Measurements from ENCODE around the gene QPRT. TPM values are rescaled to one million over a fixed set of nuclear protein-coding genes. Genes with fewer than 3 reads are reported as not detected.
"Not testable (repeated sequence)": the region's sequence is repeated elsewhere in the genome, so short reads cannot be mapped to it uniquely, and the experiment has no call there.

The QPRT gene
- 10 to 100 TPM; 20.4 to 53.5 (median 39.7) TPM for total RNA-seq
- 44.3 TPM for polyA plus RNA-seq
- long read RNA-seq, donor 1, transcript QPRT-202 (4 exons, 2,343 nt), result major isoform, 82 of 98 reads
- long read RNA-seq, donor 1, partial matches to known transcripts, result 2 of 98 reads
- long read RNA-seq, donor 1, other reads (novel, unspliced or antisense), result 10 of 98 reads
- long read RNA-seq, donor 2, transcript QPRT-202 (4 exons, 2,343 nt), result major isoform, 25 of 34 reads
- long read RNA-seq, donor 2, partial matches to known transcripts, result 6 of 34 reads
- long read RNA-seq, donor 2, other reads (novel, unspliced or antisense), result 2 of 34 reads
- long read RNA-seq, donor 3, transcript QPRT-202 (4 exons, 2,343 nt), result major isoform, 112 of 131 reads
- long read RNA-seq, donor 3, partial matches to known transcripts, result 9 of 131 reads
- long read RNA-seq, donor 3, other reads (novel, unspliced or antisense), result 10 of 131 reads
- long read RNA-seq, donor 4, transcript QPRT-202 (4 exons, 2,343 nt), result major isoform, 30 of 36 reads
- long read RNA-seq, donor 4, partial matches to known transcripts, result 3 of 36 reads
- long read RNA-seq, donor 4, other reads (novel, unspliced or antisense), result 3 of 36 reads

DNA sequence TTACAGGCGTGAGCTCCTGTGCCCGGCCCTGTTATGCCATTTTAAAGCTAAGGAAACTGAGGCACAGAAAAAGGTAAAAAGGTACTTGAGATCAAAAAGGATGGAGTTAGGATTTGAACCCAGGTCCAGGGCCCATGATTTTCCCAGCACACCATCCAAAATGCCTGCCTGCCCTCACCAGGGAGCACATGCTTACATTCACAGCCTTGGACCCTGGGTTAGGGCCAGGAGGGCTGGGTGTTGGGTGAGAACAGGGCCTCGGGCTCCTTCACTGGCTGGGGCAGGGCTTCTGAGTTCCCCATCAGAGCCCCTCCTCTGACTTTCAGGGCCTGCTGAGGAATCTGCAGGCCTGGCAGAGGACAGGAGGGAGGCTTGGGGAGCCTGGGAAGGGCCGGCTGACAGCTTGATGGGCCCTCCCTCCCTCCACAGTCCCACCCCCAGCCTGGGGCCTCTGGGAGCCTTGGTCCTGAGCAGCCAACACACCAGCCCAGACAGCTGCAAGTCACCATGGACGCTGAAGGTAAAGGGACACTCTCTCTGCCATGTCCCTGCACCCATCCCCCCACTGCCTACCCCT lies at the start of gene QPRT:
TSS of gene QPRT (plus strand) at position 490 of the 577 bp plus-strand sequence. CDS start at position 508, 18 bp downstream.
- 51% methylated on average over 5 of the region's 5 CpGs for WGBS
- peak; percentile 81 to 89 for ATAC-seq
- H3K4me1 ChIP-seq (ENCODE audit: control insufficient read depth, insufficient read depth, low read length), result peaks cover 2% of the 10 kb centered on the region
- H3K27ac ChIP-seq (ENCODE audit: low read length), result peak within 1 kb of the TSS; percentile 73
- intact Hi-C loops (cut with DNase I), result no loop called here
- DNase-seq, result peak; percentile 53 to 86 (median 85)
- H3K27me3 ChIP-seq (ENCODE audit: control insufficient read depth, insufficient read depth), result no peaks in the 10 kb centered on the region
- no peaks in the 10 kb centered on the region for H3K9me3 ChIP-seq (ENCODE audit: control insufficient read depth, low read length)
- peak within 1 kb of the TSS; percentile 49 for H3K4me3 ChIP-seq (ENCODE audit: low read length)

DNA sequence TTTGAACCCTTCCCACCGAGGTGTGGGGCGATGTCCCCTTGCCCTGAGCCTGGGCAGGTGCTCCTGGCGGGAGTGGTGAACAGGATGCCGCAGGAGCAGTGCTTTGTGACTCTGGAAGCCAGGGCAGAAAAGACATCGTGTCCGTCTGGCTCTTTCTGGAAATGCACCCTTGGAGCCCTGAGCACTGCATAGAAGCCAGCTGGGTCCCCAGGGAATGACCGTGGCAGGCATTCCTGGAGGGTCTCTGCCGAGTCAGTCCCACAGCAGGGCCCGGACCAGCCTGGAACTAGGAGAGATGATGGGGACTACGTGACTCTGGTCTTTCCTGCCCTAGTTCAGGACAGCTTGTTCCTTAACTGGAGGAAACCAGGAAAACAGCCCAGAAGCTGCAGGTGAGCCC lies 49.7 kb upstream of the QPRT start:
- H3K27me3 ChIP-seq (ENCODE audit: control insufficient read depth, insufficient read depth); DNase-seq; H3K4me1 ChIP-seq (ENCODE audit: control insufficient read depth, insufficient read depth, low read length); intact Hi-C loops (cut with DNase I); H3K27ac ChIP-seq (ENCODE audit: low read length); H3K4me3 ChIP-seq (ENCODE audit: low read length); H3K9me3 ChIP-seq (ENCODE audit: control insufficient read depth, low read length): not testable (repeated sequence)
- peak; percentile 23 to 34 for ATAC-seq
- WGBS, result 71% methylated on average over 10 of the region's 10 CpGs

DNA sequence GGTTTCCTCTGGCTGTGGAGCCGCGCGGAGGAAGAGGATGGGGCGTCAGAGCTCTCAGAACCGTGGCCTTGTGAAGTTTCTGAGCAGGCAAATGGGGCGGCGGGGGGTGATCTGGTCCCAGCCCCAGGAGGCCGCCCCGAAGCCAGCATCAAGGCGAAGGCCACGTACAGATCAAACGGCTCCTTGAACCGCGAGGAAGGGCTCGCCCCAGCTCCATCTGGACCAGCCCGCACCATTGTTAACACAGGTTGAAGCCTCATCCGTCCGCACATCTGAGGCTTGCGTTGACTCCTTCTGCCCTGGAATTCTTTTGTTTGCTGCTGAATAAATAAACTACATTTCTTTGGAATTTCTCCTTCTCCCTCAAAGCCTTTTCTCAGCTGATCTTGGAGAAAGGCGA lies 47.3 kb upstream of the QPRT start:
- H3K27me3 ChIP-seq (ENCODE audit: control insufficient read depth, insufficient read depth); H3K4me1 ChIP-seq (ENCODE audit: control insufficient read depth, insufficient read depth, low read length); DNase-seq; intact Hi-C loops (cut with DNase I); H3K4me3 ChIP-seq (ENCODE audit: low read length); H3K9me3 ChIP-seq (ENCODE audit: control insufficient read depth, low read length); ATAC-seq; H3K27ac ChIP-seq (ENCODE audit: low read length): not testable (repeated sequence)
- 57% methylated on average over 20 of the region's 20 CpGs for WGBS

DNA sequence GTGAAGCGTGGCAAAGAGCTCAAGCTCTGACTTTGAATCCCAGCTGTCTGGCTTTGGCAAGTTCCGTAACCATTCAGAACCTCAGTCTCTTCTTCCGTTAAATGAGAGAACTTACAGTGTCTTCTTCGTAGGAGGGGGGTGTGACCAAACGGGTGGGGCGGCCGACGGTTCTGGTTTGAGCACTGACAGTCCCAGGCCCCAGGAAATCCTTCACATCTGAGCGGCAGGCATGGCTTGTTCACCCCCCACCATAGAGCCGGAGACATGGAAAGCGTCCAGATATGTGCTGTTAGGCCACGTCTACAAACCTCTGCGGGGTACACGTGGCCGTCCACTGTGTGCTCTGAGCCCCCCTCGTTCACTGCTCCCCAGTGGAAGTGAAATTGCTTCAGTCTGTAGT lies 43.1 kb upstream of the QPRT start:
- H3K9me3 ChIP-seq (ENCODE audit: control insufficient read depth, low read length); H3K4me1 ChIP-seq (ENCODE audit: control insufficient read depth, insufficient read depth, low read length); H3K27me3 ChIP-seq (ENCODE audit: control insufficient read depth, insufficient read depth); DNase-seq; intact Hi-C loops (cut with DNase I); H3K27ac ChIP-seq (ENCODE audit: low read length); H3K4me3 ChIP-seq (ENCODE audit: low read length): not testable (repeated sequence)
- peak in 1 of 2 donors; percentile 14 for ATAC-seq
- 78% methylated on average over 15 of the region's 16 CpGs for WGBS

DNA sequence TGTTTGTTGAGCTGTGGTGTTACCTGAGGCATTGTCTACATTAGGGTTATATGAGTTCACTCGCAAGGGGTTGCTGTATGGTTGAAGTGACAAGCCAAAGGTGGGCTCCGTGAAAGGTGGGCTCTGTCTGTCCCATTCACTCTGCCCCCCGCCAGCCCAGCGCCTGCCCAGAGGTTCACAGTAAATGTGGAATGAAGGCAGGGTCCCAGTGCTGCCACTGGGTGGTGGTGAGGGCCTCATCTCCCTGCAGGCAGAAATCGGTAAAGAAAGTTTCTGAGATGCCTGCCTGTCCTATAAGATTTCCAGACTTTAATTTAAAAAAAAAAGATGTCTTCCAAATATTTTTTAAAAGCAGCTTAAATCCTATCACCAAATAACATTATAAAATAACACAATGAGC lies 42.6 kb upstream of the QPRT start:
- H3K27ac ChIP-seq (ENCODE audit: low read length); H3K4me1 ChIP-seq (ENCODE audit: control insufficient read depth, insufficient read depth, low read length); H3K4me3 ChIP-seq (ENCODE audit: low read length); H3K9me3 ChIP-seq (ENCODE audit: control insufficient read depth, low read length); DNase-seq; H3K27me3 ChIP-seq (ENCODE audit: control insufficient read depth, insufficient read depth); intact Hi-C loops (cut with DNase I): not testable (repeated sequence)
- peak in 1 of 2 donors; percentile 18 for ATAC-seq
- 10% methylated on average over 1 of the region's 5 CpGs for WGBS

DNA sequence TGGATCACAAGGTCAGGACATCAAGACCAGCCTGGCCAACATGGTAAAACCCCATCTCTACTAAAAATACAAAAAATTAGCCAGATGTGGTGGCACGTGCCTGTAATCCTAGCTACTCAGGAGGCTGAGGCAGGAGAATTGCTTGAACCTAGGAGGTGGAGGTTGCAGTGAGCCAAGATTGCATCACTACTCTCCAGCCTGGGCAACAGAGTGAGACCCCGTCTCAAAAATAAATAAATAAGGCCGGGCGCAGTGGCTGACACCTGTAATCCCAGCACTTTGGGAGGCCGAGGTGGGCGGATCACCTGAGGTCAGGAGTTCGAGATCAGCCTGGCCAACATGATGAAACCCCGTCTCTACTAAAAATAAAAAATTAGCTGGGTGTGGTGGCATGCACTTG lies 40.2 kb upstream of the QPRT start:
- WGBS, result 95% methylated on average over 8 of the region's 8 CpGs
- intact Hi-C loops (cut with DNase I), result not testable (repeated sequence)

DNA sequence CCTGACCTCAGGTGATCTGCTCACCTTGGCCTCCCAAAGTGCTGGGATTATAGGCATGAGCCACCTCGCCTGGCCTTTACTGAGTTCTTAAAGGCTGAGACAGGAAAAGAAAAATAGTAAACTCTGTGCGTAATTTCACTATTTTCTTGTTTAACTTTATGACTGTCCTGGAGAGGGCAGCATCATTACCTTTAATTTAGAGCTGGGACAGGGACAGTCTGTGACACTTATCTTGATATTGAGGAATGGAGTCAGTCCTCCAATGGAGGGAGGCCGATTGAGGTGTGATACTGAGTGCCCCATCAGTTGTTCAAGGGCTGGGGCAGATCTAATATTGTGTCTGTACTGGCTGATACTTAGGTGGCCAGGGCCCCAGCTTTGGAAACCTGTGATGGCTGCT lies 37.4 kb upstream of the QPRT start:
- H3K27ac ChIP-seq (ENCODE audit: low read length), result no peak overlapping the region
- no peak for DNase-seq
- no peak overlapping the region for H3K4me3 ChIP-seq (ENCODE audit: low read length)
- WGBS, result 58% methylated on average over 3 of the region's 3 CpGs
- no peak for ATAC-seq
- H3K27me3 ChIP-seq (ENCODE audit: control insufficient read depth, insufficient read depth), result no peaks in the 10 kb centered on the region
- no peaks in the 10 kb centered on the region for H3K9me3 ChIP-seq (ENCODE audit: control insufficient read depth, low read length)
- intact Hi-C loops (cut with DNase I), result loop anchor here in 1 of 4 donors (10.0 kb wide), 1 partner anchor 63 kb away; no protein-coding TSS in a partner anchor
- no peaks in the 10 kb centered on the region for H3K4me1 ChIP-seq (ENCODE audit: control insufficient read depth, insufficient read depth, low read length)

More for the DNA sequence above, 40.2 kb upstream of the QPRT start:
- not testable (repeated sequence) for H3K27me3 ChIP-seq (ENCODE audit: control insufficient read depth, insufficient read depth); ATAC-seq; H3K27ac ChIP-seq (ENCODE audit: low read length); H3K4me1 ChIP-seq (ENCODE audit: control insufficient read depth, insufficient read depth, low read length); DNase-seq; H3K9me3 ChIP-seq (ENCODE audit: control insufficient read depth, low read length); H3K4me3 ChIP-seq (ENCODE audit: low read length)

DNA sequence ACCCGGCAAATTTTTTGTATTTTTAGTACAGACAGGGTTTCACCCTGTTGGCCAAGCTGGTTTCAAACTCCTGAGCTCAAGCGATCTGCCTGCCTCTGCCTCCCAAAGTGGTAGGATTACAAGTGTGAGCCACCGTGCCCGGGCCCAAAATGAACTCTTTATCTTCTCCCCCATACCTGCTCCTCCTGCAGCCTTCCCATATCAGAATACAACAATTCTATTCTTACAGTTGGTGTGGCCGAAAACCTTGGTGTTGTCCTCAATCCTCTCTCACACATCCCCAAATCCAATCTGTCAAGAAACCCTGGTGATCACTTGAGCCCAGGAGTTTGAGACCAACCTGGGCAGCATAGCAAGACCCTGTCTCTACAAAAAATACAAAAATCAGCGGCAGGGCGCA lies 35.4 kb upstream of the QPRT start:
- H3K27me3 ChIP-seq (ENCODE audit: control insufficient read depth, insufficient read depth), result no peaks in the 10 kb centered on the region
- H3K4me1 ChIP-seq (ENCODE audit: control insufficient read depth, insufficient read depth, low read length), result no peaks in the 10 kb centered on the region
- no peak overlapping the region for H3K27ac ChIP-seq (ENCODE audit: low read length)
- no peak overlapping the region for H3K4me3 ChIP-seq (ENCODE audit: low read length)
- DNase-seq, result no peak
- 92% methylated on average over 7 of the region's 7 CpGs for WGBS
- intact Hi-C loops (cut with DNase I), result loop anchor here in 1 of 4 donors (10.0 kb wide), 1 partner anchor 61 kb away; no protein-coding TSS in a partner anchor
- no peak for ATAC-seq
- no peaks in the 10 kb centered on the region for H3K9me3 ChIP-seq (ENCODE audit: control insufficient read depth, low read length)

DNA sequence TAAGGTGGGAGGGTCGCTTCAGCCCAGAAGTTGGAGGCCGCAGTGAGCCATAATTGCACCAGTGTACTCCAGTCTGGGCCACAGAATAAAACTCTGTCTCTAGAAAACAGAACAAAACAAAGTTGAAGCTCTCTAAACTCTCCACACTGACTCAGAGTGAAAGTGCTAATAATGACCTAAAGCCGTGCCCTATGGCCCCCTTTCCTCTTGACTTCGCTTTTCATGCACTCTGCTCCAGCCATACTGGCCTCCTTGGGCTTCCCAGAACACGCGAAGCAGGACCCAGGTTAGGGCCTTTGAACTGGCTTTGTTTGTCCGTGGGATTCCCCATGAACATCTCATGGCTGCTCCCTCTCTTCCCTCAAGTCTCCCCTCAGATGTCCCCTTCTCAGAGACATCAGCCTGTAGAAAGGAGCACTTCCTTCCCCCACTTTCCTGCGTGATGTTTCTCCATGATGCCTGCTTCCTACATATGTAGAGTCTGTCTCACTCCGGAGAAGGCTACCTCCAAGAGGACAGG lies 34.6 kb upstream of the QPRT start:
- Histone ChIP-seq H3K4me1 (ENCODE audit: control insufficient read depth, insufficient read depth, low read length) (no peaks in the 10 kb centered on the region), H3K27ac (ENCODE audit: low read length) (no peak overlapping the region), H3K27me3 (ENCODE audit: control insufficient read depth, insufficient read depth) (no peaks in the 10 kb centered on the region), H3K9me3 (ENCODE audit: control insufficient read depth, low read length) (no peaks in the 10 kb centered on the region), H3K4me3 (ENCODE audit: low read length) (no peak overlapping the region)
- intact Hi-C loops (cut with DNase I), result loop anchor here in 1 of 4 donors (10.0 kb wide), 1 partner anchor 60 kb away; no protein-coding TSS in a partner anchor
- DNase-seq (no peak), ATAC-seq (no peak)
- WGBS, result 84% methylated on average over 9 of the region's 9 CpGs

DNA sequence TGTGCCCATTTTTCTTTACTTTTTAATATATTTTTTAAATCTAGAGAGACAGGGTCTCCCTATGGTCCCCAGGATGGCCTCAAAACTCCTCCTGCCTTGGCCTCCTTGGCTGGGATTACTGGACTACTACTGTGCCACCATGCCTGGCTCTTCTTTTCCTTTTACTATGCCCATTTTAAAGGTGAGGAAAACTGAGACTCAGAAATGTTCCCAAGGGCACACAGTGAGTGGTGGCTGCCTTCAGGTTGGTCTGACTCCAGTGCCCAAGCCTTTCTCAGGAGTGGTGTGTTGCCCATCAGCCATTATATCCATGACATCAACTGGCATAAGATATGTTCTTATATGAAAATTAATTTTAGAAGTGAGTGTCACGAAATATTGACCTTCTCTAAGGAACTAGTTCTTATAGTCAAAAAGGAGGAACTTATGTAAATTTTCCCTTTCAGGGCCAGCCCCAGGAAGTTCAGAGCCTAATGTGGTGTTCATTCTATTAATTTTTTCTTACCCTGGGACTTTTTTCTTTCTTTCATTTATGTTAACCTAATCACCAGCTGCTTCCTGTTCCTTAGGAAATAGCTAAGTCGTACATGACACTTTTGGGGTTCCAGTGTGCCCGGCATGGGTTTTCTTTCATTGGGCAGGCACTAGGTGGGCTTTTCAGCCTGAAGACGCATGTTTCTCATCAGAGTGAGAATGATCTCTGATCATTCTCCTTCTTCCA lies 33.8 kb upstream of the QPRT start:
- no peak for ATAC-seq

More for the DNA sequence above, 33.8 kb upstream of the QPRT start:
- DNase-seq, result no peak
- no peaks in the 10 kb centered on the region for H3K9me3 ChIP-seq (ENCODE audit: control insufficient read depth, low read length)
- H3K27me3 ChIP-seq (ENCODE audit: control insufficient read depth, insufficient read depth), result no peaks in the 10 kb centered on the region
- intact Hi-C loops (cut with DNase I), result loop anchor here in 1 of 4 donors (10.0 kb wide), 1 partner anchor 60 kb away; no protein-coding TSS in a partner anchor
- no peaks in the 10 kb centered on the region for H3K4me1 ChIP-seq (ENCODE audit: control insufficient read depth, insufficient read depth, low read length)
- 75% methylated on average over 4 of the region's 4 CpGs for WGBS
- no peak overlapping the region for H3K27ac ChIP-seq (ENCODE audit: low read length)
- H3K4me3 ChIP-seq (ENCODE audit: low read length), result no peak overlapping the region
